Vagina (tissue), 2 donors: Measurements from ENCODE around the gene EFCAB11.

Experiments used
- CTCF ChIP-seq, 3 experiments: fragments of 450-650 bp in 2 of 3; fragments of 200-600 bp in 1 of 3; sonication (generic) in 1 of 3; IDR thresholded peaks; one replicate each; pipeline ENCODE4 v1.5.1; 2017 to 2019; ENCODE audit warnings: antibody characterized with exemption in 3 of 3, mild to moderate bottlenecking in 2 of 3, moderate library complexity in 2 of 3
- POLR2A ChIP-seq, 2 donors: fragments of 450-650 bp; IDR thresholded peaks; one replicate each; pipeline ENCODE4 v1.6.1; 2017; ENCODE audit warnings: antibody characterized with exemption in 2 of 2, mild to moderate bottlenecking in 2 of 2, moderate library complexity in 2 of 2
- POLR2AphosphoS5 ChIP-seq, 2 donors: sonication (generic); formaldehyde crosslinking; IDR thresholded peaks; one replicate each; pipeline ENCODE4 v1.9.0; 2017; ENCODE audit warnings: antibody characterized with exemption in 2 of 2, mild to moderate bottlenecking in 2 of 2, low read depth in 1 of 2; ENCODE audit not compliant: insufficient read depth in 1 of 2

GRCh38 chr14:89807151-89807550, 147.4 kb downstream of the EFCAB11 start:
- TF ChIP-seq CTCF (IDR thresholded peaks at IDR 0.05) (no peak), POLR2AphosphoS5 (IDR thresholded peaks at IDR 0.05; ENCODE audit: insufficient read depth in 1 of 2, low read depth in 1 of 2) (no peak), POLR2A (IDR thresholded peaks at IDR 0.05) (no peak)
